K562 (cell line): ENCODE measurements around the gene FAM200A. TPM values are rescaled to one million over a fixed set of nuclear protein-coding genes. Genes with fewer than 3 reads are reported as not detected.

Experiments used
- AFF1 ChIP-seq, 2 experiments: fragments of 450-650 bp; IDR thresholded peaks; 2 replicates each; pipeline ENCODE4 v1.6.1; 2018; ENCODE audit warnings: mild to moderate bottlenecking in 2 of 2, low read depth in 1 of 2; ENCODE audit not compliant: partially characterized antibody in 2 of 2
- ARID3B ChIP-seq: fragments of 250-450 bp; sonication (Bioruptor Pico); IDR thresholded peaks from 2 replicates; pipeline ENCODE4 v1.4.0; 2020; ENCODE audit warnings: borderline replicate concordance
- BDP1 ChIP-seq: IDR thresholded peaks from 3 replicates; pipeline ENCODE4 v1.6.1; 2011; ENCODE audit not compliant: insufficient read length, insufficient read depth
- C11orf30 ChIP-seq: fragments of 450-650 bp; IDR thresholded peaks from 2 replicates; pipeline ENCODE4 v1.6.1; 2016; ENCODE audit warnings: low read depth, mild to moderate bottlenecking
- E2F4 ChIP-seq: sonication (generic); formaldehyde crosslinking; IDR thresholded peaks from 2 replicates; pipeline ENCODE4 v1.8.0; 2022; ENCODE audit warnings: mild to moderate bottlenecking, low read depth, missing genetic modification reagents
- NCOA2 ChIP-seq, 2 experiments: fragments of 450-650 bp; IDR thresholded peaks; 2 replicates each; pipeline ENCODE4 v1.6.1; 2018; ENCODE audit warnings: mild to moderate bottlenecking in 2 of 2, moderate library complexity in 1 of 2; ENCODE audit not compliant: partially characterized antibody in 2 of 2
- PHF21A ChIP-seq: fragments of 450-650 bp; IDR thresholded peaks from 2 replicates; pipeline ENCODE4 v1.6.1; 2017; ENCODE audit warnings: low read depth, borderline replicate concordance
- SAP30 ChIP-seq: fragments of 200-600 bp; sonication (generic); IDR thresholded peaks from 2 replicates; pipeline ENCODE4 v1.6.1; 2012; ENCODE audit warnings: borderline replicate concordance, low read depth, mild to moderate bottlenecking, moderate library complexity, low read length, control low read depth, inconsistent platforms; ENCODE audit not compliant: insufficient read depth, poor library complexity, severe bottlenecking
- SP1 ChIP-seq: sonication (generic); formaldehyde crosslinking; IDR thresholded peaks from 2 replicates; pipeline ENCODE4 v1.8.1; 2022; ENCODE audit warnings: mild to moderate bottlenecking, missing genetic modification reagents
- SUPT5H ChIP-seq: fragments of 450-650 bp; IDR thresholded peaks from 2 replicates; pipeline ENCODE4 v1.6.1; 2016
- THAP12 ChIP-seq: fragments of 250-450 bp; sonication (Bioruptor Pico); IDR thresholded peaks from 2 replicates; pipeline ENCODE4 v1.9.0; 2021; ENCODE audit warnings: mild to moderate bottlenecking, inconsistent platforms
- ZMIZ1 ChIP-seq, 2 experiments: fragments of 150-350 bp in 1 of 2; IDR thresholded peaks; 2 replicates each; pipeline ENCODE4 v1.6.1; 2012 to 2016; ENCODE audit warnings: low read depth in 2 of 2, low read length in 2 of 2, mild to moderate bottlenecking in 1 of 2, moderate library complexity in 1 of 2
- ZNF75A ChIP-seq: fragments of 450-650 bp; formaldehyde crosslinking; IDR thresholded peaks from 2 replicates; pipeline ENCODE4 v1.4.0; 2020; ENCODE audit warnings: mild to moderate bottlenecking
- polyA plus RNA-seq, 8 experiments: library from polyadenylated mRNA; depleted of rRNA in 4 of 8; stranded (reverse) in 5 of 8; unstranded in 3 of 8; fragments of >200 nt; fragmentation: Nextera tagmentation in 2 of 8; fragmentation: Illumina TruSeq in 1 of 8; extraction: Ambion mirVana in 2 of 8; extraction: Trizol in 1 of 8; gene quantifications; 2 replicates each; pipeline versions ENCODE4 v1.2.1 to v1.2.3, GENCODE V29; 2011 to 2014; ENCODE audit warnings: inconsistent platforms in 1 of 8, missing spikeins in 1 of 8
- total RNA-seq, 7 experiments: library from RNA; depleted of rRNA in 6 of 7; stranded (reverse); fragments of >200 nt in 6 of 7; fragmentation: Illumina TruSeq in 2 of 7; extraction: Trizol in 2 of 7; gene quantifications; 2 replicates each; pipeline versions ENCODE4 v1.2.1 to v1.2.3, GENCODE V29; 2011 to 2021; ENCODE audit warnings: low replicate concordance in 1 of 7

Gene FAM200A
- total and polyA plus RNA-seq, 9 of the 15 experiments (the other 6 are each of a cell fraction or from before 2014, with no cell fraction given) = 3.3 to 11.2 (median 8.3) TPM

GRCh38 chr7:99504603-99505323 lies 47.2 kb downstream of the FAM200A start, which contains the start of gene ZKSCAN5 (continued):
- peak; percentile 65 for TF ChIP-seq SAP30
- TF ChIP-seq PHF21A = peak; percentile 92; the same call in 1 of the 2 replicates
- TF ChIP-seq BDP1 = no peak
- no peak for TF ChIP-seq NCOA2 (IDR thresholded peaks at IDR 0.05; ENCODE audit: partially characterized antibody in 2 of 2)
- TF ChIP-seq ZMIZ1 (IDR thresholded peaks at IDR 0.05; ENCODE audit: low read depth in 2 of 2, low read length in 2 of 2) = peak in 1 of 2 experiments; percentile 63; a peak in 1 of 4 replicates
- TF ChIP-seq THAP12 (CRISPR knock-in tag) = peak; percentile 100
- peak; percentile 36 to 89 for TF ChIP-seq AFF1 (IDR thresholded peaks at IDR 0.05; ENCODE audit: low read depth in 1 of 2, partially characterized antibody in 2 of 2)
- no peak for TF ChIP-seq E2F4 (CRISPR knock-in tag)
- TF ChIP-seq SUPT5H = peak; percentile 89
- peak; percentile 94 for TF ChIP-seq SP1 (CRISPR knock-in tag)
- no peak for TF ChIP-seq ZNF75A (CRISPR knock-in tag)
- no peak for TF ChIP-seq ARID3B
- TF ChIP-seq C11orf30 = peak; percentile 87
